ENCODE measurements around the gene PRR12.
A peak's percentile ranks its signal among the peaks of the same experiment; 100 is the strongest.

The PRR12 gene

GRCh38 chr19:49590971-49591730 lies at the start of gene PRR12:
Gene PRR12 (plus strand): TSS chr19:49591182. CDS start chr19:49591655, 473 bp downstream.
- peak; percentile 43 for DNase-seq

GRCh38 chr19:49541914-49542313 lies 49.1 kb upstream of the PRR12 start:
- no peak for DNase-seq

DNA sequence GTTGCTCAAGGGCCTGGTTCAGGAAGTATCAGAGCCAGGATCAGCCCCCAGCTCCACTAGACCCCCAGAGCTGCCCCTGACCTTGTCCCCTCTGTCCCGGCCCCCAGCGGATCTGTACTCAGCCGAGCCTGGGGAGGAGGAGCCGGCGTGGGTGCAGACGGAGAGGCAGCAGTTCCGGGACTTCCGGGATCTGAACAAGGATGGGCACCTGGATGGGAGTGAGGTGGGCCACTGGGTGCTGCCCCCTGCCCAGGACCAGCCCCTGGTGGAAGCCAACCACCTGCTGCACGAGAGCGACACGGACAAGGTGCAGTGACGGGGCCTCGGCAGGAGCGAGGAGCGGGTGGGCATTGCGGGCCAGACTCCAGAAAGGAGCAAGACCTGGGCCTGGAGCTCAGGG lies 48.5 kb upstream of the PRR12 start:
- no peak for DNase-seq

GRCh38 chr19:49543032-49543431 lies 48.0 kb upstream of the PRR12 start:
- DNase-seq = no peak

GRCh38 chr19:49544154-49544553 lies 46.8 kb upstream of the PRR12 start:
- DNase-seq = no peak

GRCh38 chr19:49546825-49547565 lies 44.0 kb upstream of the PRR12 start:
- DNase-seq = peak; percentile 93

DNA sequence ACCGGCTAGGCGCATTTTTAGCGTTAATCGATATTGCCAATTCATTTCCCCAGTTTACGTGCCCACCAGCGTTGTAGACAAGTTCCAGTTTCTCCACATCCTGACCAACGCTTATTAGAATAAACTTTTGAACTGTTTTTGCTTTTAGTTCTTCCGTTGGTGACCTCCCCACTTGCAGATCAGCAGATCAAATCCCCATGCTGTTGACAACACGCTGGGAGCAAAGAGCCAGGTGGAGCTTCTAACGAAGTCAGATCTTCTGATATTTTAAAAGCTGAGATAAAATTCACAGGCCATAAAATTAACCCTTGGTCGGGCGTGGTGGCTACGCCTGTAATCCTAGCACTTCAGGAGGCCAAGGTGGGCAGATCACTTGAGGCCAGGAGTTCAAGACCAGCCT lies 41.9 kb upstream of the PRR12 start:
- DNase-seq = no peak

GRCh38 chr19:49551531-49551930 lies 39.5 kb upstream of the PRR12 start:
- DNase-seq = peak; percentile 14

DNA sequence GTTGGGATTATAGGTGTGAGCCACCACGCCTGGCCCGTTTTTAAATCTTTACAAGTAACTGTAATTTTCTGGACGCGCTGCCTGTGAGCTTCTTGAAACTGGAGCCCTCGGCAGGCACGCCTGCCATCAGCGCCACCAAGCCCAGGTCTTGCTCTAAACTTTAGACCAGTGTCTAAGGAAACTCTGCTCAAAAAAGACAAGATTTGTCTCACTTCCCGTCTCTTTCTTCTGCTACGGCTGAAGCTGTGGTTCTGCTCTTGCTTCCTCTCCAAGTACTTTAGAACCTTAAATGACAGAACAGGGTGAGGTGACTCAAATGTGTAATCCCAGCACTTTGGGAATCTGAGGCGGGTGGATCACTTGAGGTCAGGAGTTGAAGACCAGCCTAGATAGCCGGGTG lies 38.2 kb upstream of the PRR12 start:
- DNase-seq = peak; percentile 64

- DNase-seq = peak; percentile 14
These were observed 37.3 kb upstream of the PRR12 start for GRCh38 chr19:49553451-49554271.

GRCh38 chr19:49554701-49555181 lies 36.2 kb upstream of the PRR12 start:
- DNase-seq = no peak

GRCh38 chr19:49555600-49556411 lies 35.2 kb upstream of the PRR12 start:
- DNase-seq = peak; percentile 10

GRCh38 chr19:49556412-49557398 lies 34.3 kb upstream of the PRR12 start:
- DNase-seq = no peak

DNA sequence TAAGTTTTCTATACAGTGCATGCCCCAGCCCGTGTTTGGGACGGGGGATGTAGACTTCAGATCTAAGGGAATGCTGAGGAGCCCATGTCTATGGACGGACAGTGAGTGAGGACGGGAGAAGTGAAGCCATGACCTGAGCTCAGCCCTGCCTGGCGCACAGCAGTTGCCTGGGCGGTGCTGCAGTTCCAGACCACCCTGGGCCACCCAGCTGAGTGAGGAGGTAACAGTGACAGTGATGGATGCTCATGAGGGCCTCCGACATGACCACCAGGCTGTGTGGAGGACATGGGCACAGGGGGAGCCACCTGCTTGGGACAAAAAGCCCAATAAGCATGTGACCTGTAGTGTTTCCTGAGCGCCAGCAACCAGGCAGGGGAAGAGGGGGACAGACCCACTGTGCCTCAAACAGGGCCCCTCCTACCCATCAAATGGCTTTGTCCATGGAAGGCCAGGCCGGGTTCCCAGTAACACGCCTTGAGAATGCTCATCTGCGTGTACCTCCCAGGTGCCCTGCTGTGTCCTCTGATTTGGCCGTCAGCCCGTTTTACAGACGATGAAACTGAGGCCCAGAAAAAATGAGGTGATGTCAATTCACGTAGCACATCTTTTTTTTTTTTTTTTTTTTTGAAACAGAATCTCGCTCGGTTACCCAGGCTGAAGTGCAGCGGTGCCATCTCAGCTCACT lies 33.2 kb upstream of the PRR12 start:
- DNase-seq = no peak

- DNase-seq = no peak
These were observed 32.4 kb upstream of the PRR12 start for GRCh38 chr19:49558591-49558990.

GRCh38 chr19:49559443-49559842 lies 31.5 kb upstream of the PRR12 start:
- DNase-seq = no peak

DNA sequence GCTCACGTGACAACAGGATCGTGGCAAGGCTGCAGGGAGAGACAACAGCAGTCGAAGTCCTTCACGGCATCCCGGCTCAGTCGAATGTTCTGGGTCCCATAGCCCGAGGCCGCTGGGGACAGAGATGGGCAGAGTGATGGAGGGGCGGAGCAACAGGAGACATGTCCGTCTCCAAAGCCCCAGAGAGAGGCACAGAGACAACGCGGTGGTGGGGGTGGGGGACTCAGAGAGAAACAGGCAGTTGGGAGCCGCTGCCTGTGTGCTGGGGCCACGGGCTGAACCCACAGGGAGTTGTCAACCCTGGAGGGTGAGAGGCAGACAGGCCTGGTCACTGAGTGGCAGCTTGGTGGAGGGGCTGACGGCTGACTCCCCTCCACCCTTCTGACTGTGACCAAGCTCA lies 31.1 kb upstream of the PRR12 start:
- no peak for DNase-seq

DNA sequence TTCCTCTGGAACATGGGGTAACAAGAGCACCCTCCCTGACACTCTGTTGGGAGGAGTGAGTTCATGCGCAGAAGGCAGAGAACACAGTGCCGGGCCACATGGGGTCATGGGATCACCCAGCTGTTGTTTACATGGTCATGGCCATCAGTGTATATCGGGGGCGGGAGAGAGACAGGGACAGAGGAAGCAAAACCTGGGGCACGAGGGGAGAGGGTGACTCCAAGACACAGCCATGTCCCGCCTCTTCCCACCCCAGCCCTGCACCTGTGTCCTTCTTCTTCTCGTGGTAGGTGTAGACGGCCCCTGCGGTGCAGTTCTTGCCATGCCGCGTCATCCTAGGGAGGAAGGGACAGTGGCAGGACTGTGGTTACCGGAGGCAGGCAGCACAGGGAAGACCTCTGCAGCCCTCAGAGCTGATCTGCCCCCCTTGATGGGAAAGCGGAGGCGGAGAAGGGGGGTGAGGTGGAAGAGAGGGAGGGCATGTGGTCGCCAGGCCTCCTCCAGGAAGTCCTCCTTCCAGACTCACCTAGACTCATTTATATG lies 30.6 kb upstream of the PRR12 start:
- DNase-seq = peak; percentile 36

DNA sequence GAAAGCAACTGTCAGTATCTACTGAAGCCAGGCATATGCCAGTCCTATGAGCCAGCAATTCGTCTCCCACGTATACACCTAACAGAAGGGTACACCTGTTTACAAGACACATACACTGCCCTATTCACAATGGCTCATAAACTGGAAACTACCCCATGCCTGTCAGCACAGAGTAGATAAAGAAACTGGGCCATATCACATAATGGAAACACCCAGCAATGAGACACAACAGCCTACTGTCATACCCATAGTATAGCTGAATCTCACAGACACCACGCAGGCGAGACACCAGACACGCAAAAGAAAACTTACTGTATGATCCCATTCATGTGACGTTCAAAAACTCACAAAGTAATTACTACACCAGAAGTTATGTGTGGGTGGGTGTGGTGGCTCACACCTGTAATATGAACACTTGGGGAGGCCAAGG lies 26.4 kb upstream of the PRR12 start:
- DNase-seq = no peak

DNA sequence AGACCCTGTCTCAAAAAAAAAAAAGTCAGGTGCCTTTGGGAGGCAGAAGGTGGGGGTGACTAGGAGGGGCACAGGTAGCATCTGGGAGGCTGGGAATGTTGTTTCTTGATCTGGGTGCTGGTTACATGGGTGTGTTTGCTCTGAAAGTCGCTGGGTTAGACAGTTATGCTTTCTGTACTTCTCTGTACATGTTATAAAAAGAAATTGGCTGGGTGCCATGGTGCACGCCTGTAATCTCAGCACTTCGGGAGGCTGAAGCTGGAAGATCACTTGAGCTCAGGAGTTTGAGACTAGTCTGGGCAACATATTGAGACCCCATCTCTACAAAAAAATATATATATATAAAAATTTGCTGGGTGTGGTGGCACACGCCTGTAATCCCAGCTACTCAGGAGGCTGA lies 25.7 kb upstream of the PRR12 start:
- no peak for DNase-seq

Measured in suppressor macrophage treated with lipopolysaccharide for 4 hours (primary cell).